BE2C (cell line): ENCODE data around the gene NAT16.

Experiments
- DNase-seq: peaks from one replicate; pipeline ENCODE4 v3.0.0-alpha.2; 2020
- H3K27me3 ChIP-seq: fragments of 250-450 bp; sonication (Bioruptor Pico); 2 replicates; pipeline ENCODE4 v1.5.1; 2020; ENCODE audit warnings: mild to moderate bottlenecking
- H3K36me3 ChIP-seq: fragments of 250-450 bp; sonication (Bioruptor Pico); 2 replicates; pipeline ENCODE4 v1.5.1; 2020; ENCODE audit warnings: mild to moderate bottlenecking
- H3K4me1 ChIP-seq: fragments of 250-450 bp; sonication (Bioruptor Pico); 2 replicates; pipeline ENCODE4 v1.5.1; 2020
- H3K4me3 ChIP-seq: 2 replicates; pipeline ENCODE4 v1.5.1; 2011; ENCODE audit warnings: low read depth, low read length
- H3K9me3 ChIP-seq: fragments of 250-450 bp; sonication (Bioruptor Pico); 2 replicates; pipeline ENCODE4 v1.5.1; 2020
- TF ChIP-seq, protein P1 (sequence below): IDR thresholded peaks from 2 replicates; pipeline ENCODE4 v1.5.1; 2012; ENCODE audit warnings: mild to moderate bottlenecking, low read depth, low read length

NAT16 gene

DNA sequence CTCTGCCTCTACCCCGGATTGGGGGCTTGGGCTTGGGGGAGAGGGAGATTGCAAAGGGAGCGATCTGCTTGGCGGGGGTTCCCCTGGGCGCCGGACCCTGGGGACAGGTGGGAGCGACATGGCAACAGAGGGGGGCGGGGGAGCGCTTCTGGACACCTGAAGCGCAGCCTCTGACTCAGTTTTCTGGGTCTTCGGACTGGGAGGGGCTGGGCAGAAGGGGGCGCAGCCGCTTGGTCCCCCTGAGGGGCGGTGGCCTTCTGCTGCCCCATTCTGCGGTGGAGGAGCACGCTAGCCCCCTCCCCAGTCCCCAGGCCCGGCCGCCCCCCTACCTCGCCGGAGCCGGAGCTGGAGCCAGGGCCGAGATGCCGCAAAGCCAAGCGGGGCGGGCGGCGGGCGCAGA is 380 bp downstream of the NAT16 start:
- Histone ChIP-seq H3K27me3 (peaks cover 15% of the 10 kb centered on the region), H3K9me3 (no peaks in the 10 kb centered on the region), H3K4me1 (peaks cover 8% of the 10 kb centered on the region), H3K4me3 (peak overlapping the region; percentile 33), H3K36me3 (no peaks in the 10 kb centered on the region)
- no peak for DNase-seq
- TF ChIP-seq, protein P1, sequence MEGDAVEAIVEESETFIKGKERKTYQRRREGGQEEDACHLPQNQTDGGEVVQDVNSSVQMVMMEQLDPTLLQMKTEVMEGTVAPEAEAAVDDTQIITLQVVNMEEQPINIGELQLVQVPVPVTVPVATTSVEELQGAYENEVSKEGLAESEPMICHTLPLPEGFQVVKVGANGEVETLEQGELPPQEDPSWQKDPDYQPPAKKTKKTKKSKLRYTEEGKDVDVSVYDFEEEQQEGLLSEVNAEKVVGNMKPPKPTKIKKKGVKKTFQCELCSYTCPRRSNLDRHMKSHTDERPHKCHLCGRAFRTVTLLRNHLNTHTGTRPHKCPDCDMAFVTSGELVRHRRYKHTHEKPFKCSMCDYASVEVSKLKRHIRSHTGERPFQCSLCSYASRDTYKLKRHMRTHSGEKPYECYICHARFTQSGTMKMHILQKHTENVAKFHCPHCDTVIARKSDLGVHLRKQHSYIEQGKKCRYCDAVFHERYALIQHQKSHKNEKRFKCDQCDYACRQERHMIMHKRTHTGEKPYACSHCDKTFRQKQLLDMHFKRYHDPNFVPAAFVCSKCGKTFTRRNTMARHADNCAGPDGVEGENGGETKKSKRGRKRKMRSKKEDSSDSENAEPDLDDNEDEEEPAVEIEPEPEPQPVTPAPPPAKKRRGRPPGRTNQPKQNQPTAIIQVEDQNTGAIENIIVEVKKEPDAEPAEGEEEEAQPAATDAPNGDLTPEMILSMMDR: no peak

DNA sequence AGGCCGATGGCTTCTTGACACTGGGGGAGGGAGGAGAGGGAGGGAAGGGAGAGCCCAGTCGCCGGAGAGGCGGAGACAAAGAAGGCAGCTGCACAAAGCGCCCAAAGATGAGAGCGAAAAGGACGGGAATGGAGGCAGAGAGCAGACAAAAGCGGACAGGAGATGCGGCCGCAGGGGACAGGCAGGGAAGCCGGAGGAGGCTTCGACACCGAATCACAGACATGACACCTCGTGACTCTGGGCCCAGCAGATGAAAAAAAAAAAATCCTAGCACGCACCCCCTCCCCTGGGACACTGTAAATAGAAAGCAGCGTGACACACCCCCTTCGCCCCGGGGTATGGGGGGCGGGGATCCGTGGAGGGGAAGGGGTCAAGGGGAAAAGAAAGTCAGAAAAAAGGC is 976 bp downstream of the NAT16 start:
- Histone ChIP-seq H3K4me1 (peaks cover 8% of the 10 kb centered on the region), H3K4me3 (peak overlapping the region; percentile 33), H3K27me3 (peaks cover 15% of the 10 kb centered on the region), H3K36me3 (no peaks in the 10 kb centered on the region), H3K9me3 (no peaks in the 10 kb centered on the region)
- TF ChIP-seq, protein P1: no peak
- peak; percentile 33 for DNase-seq

DNA sequence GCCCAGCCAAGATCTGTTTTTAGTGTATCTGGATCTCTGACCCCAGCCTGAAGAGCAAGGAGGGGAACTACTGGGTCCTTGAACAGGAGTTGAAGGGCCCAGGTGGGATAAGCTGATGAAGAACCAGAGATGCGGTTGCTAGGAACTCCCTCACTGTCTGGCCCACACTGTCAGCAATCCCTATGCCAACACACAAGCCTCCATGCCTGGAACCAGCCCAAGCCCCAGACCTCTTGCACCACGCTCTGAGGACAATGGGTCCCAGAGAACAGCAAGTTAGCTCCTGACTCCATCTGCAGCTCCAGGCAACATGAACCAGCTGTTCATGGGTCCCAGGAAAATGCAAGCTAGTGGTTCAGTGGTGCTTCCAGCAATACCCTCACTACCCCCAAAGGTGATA is 2.4 kb downstream of the NAT16 start:
- TF ChIP-seq, protein P1: no peak
- peaks cover 8% of the 10 kb centered on the region for H3K4me1 ChIP-seq
- no peak overlapping the region for H3K4me3 ChIP-seq
- no peaks in the 10 kb centered on the region for H3K9me3 ChIP-seq
- H3K27me3 ChIP-seq: peaks cover 24% of the 10 kb centered on the region
- H3K36me3 ChIP-seq: no peaks in the 10 kb centered on the region
- no peak for DNase-seq

- DNase-seq: no peak
- H3K4me3 ChIP-seq: no peak overlapping the region
- no peaks in the 10 kb centered on the region for H3K36me3 ChIP-seq
- no peaks in the 10 kb centered on the region for H3K9me3 ChIP-seq
- TF ChIP-seq, protein P1: no peak
- H3K4me1 ChIP-seq: peaks cover 5% of the 10 kb centered on the region
- H3K27me3 ChIP-seq: peaks cover 40% of the 10 kb centered on the region
Observed at GRCh38 chr7:101175664-101176063, 4.4 kb downstream of the NAT16 start.

DNA sequence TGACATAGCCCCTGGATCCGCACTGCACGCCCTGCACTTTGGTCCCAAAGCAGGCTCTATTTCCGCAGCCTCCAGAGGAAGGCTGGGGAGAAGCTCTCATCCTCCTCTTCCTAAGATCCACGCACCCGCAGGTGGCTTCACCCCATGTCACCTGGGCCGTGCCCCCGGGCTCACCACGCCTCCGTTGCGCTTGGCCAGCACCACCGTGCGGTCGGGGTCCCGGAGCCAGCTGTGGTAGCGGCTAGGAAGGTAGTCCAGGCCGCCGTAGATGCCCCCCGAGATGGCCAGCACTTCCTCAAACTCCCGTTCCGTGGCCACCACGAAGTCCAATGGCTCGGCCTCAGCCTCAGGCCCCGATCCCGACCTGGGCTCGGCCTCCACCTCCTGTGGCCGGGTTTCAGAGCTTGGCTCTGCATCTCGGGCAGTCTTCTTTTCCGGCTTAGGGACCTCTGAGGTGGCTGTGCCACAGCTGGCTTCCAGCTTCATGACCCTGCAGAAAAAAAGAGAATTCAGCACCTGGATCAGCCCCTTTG is 5.7 kb downstream of the NAT16 start:
- peaks cover 37% of the 10 kb centered on the region for H3K27me3 ChIP-seq
- no peaks in the 10 kb centered on the region for H3K36me3 ChIP-seq
- TF ChIP-seq, protein P1: no peak
- H3K9me3 ChIP-seq: no peaks in the 10 kb centered on the region
- DNase-seq: no peak
- H3K4me1 ChIP-seq: peaks cover 6% of the 10 kb centered on the region
- no peak overlapping the region for H3K4me3 ChIP-seq

DNA sequence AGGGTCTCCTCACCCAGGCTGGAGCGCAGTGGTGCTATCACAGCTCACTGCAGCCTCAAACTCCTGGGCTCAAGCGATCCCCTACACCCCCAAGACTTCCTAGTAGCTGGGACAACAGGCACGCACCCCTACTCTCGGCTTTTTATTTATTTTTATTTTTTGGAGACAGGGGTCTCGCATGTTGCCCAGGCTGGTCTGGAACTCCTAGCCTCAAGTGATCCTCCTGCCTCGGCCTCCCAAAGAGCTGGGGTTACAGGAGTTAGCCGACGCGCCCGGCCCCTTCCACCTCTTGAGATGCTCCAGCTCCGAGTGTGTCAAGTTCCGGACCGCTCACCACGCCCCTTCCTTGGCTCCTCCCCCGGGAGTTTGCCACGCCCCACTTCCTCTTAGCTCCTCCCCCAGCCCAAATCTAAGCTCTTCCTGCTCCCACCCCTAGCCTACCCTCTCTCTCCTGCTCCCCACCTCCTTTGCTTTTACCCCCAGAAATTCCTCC is 6.3 kb downstream of the NAT16 start:
- no peak overlapping the region for H3K4me3 ChIP-seq
- no peaks in the 10 kb centered on the region for H3K9me3 ChIP-seq
- TF ChIP-seq, protein P1: no peak
- DNase-seq: no peak
- H3K4me1 ChIP-seq: peaks cover 9% of the 10 kb centered on the region
- H3K36me3 ChIP-seq: no peaks in the 10 kb centered on the region
- peaks cover 39% of the 10 kb centered on the region for H3K27me3 ChIP-seq
